Activated naive CD4-positive, alpha-beta T cell (primary cell): ENCODE data around the gene HOXB4.

Source experiments
- DNase-seq, 4 experiments: peaks; one replicate each; lab custom pipeline; 2025; lab: John Stamatoyannopoulos, UW

The HOXB4 gene

GRCh38 chr17:48615047-48615962 lies 37.2 kb upstream of the HOXB4 start, which contains the start of gene HOXB8:
TSS of gene HOXB8 (minus strand) at chr17:48615292. CDS start at chr17:48614704, 588 bp downstream.
- DNase-seq, result no peak

DNA sequence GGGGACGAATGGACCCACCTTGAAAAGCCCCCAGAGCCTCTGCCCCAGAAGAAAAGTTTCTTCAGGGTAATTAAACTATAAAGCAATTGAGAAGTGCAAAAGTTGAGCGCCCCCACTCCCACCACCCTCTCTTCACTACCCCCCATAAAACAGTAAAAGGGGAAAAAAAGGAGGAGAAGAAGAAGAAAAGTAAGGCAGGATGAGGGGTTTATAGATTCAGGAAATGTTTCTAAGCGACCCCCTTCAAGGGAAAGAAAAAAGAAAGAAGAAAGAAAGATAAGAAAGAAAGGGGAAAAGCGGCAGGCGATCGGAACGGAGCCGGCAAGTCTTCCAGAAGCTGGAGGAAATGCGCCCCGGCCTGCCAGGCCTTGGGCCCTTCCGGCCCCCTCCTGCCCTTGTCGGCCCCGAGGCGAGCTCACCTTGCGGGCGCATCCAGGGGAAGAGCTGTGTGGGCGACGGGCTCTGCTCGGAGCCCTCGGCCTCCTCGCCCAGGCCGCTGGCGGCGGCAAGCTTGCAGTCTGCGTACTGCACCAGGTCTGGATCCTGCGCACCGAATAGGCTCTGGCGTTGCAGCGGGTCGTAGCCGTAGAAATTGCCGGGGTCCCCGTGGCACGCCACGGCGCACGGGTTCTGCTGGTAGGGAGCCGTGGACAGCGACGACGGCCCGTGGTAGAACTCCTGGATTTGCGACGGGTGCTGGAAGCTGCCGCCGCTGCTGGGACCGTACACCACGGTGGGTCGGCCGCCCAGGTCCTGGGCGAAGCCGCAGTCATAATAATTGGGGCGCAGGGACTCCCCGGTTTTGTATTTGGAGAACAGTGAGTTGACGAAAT lies 35.9 kb upstream of the HOXB4 start:
- DNase-seq, result no peak

- DNase-seq, result peak in 2 of 4 experiments; percentile 19 to 25
These were observed 34.9 kb upstream of the HOXB4 start for GRCh38 chr17:48612854-48613691.

DNA sequence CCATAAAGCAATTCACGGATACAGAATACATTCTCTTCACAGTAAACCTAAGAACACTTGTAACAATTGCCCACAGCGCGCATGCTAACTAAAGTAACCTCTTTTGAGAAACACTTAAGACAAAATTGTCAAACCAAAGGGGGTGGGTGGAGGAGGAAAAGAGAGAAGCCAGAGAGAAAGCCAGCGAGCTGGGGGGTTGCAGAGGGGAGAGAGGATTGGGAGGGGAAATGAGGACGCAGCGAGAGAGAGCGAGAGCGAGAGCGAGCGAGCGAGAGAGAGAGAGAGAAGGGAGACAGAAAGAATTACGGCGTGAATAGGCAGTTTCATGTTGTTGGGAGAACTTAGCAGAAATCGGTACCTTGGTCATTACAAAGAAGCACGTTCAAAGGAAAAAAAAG lies 34.3 kb upstream of the HOXB4 start:
- no peak for DNase-seq

DNA sequence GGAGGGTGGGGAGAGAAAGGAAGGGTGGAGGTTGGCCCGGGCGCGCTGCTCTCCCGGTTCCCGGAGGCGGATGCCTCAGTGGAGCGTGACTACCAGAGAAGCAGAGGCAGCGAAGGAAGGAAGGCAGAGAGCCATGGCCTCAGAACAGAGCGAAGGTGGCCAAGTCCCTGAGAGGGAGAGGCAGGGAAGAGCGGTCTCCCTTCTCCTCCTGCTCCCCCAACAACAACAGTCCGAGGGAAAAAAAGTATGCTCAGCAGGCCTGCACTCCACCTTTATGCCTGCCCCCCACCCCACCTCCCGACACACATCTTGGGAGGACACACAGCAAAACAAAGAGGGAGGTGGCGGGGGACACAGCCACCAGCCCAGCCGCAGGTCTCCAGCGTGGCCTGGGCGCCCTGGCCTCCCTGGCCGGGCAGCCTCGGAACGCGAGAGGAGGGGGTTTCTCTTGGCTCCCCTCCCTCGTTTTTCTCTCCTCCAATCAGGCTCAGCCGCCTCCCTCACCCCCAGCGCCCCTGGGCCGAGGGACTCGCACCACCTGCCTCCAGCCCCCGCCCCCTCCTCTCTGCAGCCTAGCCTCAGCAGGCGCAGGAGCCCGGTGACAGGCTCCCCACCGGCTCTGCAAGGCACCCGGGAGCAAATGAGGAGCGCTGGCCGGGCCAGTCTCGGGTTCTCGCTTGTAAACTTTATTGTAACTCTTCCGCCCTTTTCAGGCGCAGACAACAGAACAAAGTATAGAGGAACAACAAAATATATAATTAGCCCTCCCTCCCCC lies 33.7 kb upstream of the HOXB4 start:
- DNase-seq, result no peak

DNA sequence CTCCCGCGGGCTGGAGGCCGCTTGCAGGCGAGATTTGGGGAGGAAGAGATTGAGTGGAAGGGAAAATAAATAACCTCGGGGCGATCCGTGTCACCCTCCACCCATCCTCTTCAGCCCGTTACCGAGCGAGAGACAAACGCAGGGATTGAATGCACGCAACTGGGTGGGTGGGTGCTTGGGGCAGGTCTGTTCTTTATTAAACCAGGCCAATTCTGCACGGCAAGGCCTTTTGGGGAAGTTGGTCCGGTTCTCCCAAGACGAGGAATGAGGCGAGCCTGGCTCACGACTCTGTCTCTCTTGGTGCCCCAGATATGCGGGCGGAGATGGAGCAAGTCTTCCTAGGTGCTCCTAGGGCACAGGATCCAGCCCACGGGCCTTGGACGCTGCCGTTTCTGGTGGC lies 33.1 kb upstream of the HOXB4 start:
- peak in 1 of 4 experiments; percentile 11 for DNase-seq

- DNase-seq, result no peak
These were observed 32.4 kb upstream of the HOXB4 start, which contains the start of gene HOXB7 for GRCh38 chr17:48610282-48611211. TSS of gene HOXB7 (minus strand) at chr17:48611017. CDS start at chr17:48610918, 99 bp downstream.

DNA sequence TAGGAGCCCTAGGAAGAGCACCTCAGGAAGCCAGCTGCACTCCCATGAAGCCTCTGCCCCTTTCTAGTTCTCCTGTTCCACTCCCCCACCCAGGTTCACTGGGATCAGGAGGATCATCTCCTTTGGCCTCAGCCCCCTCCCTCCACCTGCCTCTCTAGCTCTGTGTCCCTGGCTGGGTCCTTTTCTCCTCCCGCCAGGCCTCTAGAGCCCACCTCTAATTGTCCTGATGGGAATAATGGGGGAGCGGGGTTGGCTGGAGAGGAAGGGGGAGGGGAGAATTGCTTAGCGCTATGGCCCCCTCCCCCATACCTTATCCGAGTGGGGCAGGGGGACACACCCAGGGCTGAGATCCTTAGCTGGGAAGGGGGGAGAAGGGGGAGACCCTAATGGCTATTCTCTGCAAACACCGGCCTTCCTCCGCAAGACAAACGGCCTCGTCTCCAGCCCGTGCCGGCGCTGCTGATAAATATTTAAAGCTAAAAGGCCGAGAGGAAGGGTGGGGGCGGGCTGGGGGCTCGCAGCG lies 31.7 kb upstream of the HOXB4 start:
- DNase-seq, result no peak

DNA sequence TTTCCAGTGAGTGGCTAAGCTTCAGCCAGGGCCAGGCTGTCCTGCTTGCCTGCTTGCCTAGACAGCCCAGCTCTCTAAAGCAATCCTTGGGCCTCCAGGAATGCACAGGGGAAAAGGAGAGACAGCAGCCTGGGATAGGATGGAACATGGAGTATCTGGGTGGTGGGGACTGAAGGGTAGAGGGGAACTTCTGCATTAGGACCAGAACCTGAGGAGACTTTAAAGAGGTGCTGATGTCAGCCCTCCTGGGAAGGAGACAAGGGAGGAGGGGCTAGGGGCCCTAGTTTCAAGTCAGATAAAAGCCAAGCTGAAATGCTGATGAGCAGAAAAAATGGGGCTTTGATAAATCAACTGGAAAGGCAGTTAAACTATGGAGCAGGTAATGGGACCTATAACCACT lies 30.9 kb upstream of the HOXB4 start:
- no peak for DNase-seq

- DNase-seq, result no peak
These were observed 30.3 kb upstream of the HOXB4 start for GRCh38 chr17:48608494-48608834.

DNA sequence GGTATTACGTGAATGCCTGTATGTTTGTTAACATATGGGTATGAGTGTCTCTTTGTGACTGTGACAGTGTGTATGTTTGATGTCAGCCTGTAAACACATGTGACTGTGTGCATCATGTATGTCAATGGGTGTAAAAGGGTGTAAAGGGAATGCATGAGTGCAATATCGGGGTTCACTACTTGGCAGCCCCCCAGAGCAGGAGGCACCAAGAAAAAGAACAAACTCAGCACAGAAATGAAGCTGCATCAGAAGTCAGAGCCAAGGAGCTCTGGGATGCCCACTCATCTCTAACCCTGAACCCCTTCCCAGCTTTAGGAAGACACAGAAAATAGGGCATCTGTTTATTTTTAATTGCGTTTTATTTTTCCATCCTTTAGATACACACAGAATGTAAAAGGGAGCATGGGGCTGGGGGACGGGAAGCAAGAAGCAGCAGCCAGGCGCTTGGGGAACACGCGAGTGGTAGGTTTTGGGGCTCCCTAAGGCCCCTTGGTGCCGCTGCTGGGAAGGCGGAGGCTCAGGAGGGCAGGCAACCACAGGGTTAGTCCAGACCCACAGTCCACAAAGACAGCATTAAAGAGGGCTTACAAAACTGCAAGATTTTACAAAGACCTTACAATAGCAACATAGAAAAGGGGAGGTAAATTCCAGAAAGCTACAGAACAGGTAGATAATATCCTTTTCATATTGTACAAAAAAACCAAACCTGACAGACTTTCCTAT lies 28.9 kb upstream of the HOXB4 start:
- DNase-seq, result no peak

DNA sequence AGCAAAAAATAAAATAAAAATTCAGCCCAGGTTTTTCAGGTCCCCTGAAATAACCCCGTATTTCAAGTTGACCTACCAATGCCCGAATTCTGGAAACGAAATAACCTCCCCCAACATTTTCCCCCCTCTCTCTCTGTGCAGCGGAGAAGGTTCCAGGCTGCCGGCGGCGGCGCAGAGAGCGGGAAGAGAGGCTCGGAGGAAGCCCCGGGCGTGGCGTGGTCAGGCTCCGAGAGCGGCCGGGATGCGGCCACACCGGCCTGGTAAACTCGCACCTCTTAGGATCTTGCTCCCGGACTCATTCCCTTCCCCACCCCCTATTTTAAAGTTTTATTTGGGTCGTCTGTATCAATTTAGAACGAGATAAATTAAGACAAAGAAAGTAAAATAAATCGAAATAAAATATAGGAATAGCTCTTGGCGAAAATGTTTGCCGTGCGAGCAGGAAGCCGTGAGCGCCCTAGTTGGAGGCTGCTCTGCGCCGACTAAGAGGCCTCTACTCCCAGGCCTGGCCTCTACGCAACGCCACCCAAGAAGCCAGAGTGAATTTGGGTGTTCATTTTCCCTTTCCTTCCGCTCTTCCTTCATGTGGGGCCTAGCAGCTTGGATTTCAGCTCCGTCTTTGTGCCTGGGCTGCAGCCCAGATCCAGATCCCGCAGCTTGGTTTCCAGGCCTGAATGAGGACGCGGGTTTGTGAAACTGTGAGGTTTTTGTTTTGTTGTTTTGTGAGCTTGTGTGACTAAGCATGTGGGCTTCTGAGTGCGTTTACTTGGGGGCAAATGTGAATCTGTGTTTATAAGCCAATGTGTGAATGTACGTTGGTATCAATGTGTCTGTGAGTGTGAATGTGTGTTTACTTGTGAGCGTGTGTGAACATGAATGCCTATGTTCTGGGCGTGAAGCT lies 28.1 kb upstream of the HOXB4 start:
- no peak for DNase-seq

DNA sequence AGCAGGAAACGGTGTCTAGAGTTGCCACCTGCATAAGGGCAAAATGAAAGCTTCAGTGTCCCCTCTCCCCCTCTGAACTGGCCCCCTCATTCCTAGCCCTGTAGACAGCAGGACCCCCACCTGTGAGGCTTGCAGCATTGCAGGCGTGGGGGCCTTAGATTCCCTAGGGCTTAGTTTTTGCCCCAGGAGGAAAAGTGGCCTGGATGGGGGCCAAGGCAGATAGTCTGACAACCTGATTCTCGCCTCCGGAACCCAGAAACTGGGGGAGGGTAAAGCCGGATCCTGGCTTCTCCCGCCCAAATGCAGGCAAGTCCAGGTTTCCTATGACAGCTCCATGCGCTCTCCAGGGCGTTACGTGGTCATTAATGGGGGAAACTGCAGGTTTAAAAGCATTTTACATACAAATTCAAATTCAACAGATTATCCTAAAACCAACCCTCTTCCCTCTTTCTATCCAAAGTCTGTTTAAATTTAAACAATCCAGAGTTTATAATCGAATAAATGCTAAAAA lies 27.3 kb upstream of the HOXB4 start:
- no peak for DNase-seq

- DNase-seq, result no peak
These were observed 26.7 kb upstream of the HOXB4 start, which contains the start of gene HOXB6 for GRCh38 chr17:48604770-48605329. TSS of gene HOXB6 (minus strand) at chr17:48604986. CDS start at chr17:48598150, 6,836 bp downstream.

DNA sequence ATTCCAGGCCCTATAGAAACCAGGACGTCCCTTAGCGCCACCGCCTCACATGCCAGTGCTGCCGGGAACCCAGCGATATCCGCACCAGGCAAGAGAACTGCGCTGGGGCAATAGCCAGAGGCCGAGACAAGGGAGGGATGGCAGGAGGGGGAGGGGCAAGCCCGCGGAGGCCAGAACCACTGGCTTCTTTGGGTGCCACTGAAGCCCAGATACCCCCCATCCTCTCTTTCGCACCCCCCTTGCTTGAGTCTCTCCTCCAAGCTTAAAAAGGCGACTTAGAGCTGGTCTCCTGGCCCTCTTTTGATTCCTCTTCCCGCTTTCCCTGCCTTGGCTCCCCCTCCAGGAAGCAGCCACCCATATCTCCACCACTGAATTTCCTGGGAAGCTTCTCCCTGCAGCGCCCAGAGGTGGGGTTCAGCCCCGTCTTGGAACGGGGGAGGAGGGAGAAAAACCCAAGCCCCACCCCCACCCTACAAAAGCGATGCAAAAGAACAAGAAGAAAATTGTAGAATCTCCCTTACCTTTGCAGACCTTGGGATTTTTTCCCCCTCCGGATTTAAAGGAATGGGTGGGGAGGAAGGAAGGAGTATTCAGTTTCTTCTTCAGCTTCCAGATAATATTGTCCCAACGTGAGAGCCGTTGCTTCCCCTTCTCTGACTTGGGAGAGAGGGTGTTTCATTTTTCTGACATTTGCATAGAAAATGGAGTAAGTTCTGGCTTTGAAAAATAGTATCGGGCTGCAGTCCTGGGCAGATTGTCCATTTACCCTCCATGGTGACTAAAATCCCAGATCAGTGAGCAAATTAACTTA lies 26.0 kb upstream of the HOXB4 start:
- no peak for DNase-seq
